Activated CD4-positive, alpha-beta T cell treated with anti-CD3 and anti-CD28 coated beads for 4 hours (primary cell): ENCODE data around the gene BEST1.
"Not testable (repeated sequence)": the region's sequence is repeated elsewhere in the genome, so short reads cannot be mapped to it uniquely, and the experiment has no call there.

Experiments
- DNase-seq, 2 donors: peaks; one replicate each; pipeline ENCODE4 v3.0.0-alpha.2; 2020

Gene BEST1

GRCh38 chr11:61980783-61981541 lies 30.8 kb downstream of the BEST1 start:
- DNase-seq: no peak

GRCh38 chr11:61983419-61983818 lies 33.3 kb downstream of the BEST1 start:
- DNase-seq: no peak

- DNase-seq: no peak
Observed at GRCh38 chr11:61985869-61986268, 35.7 kb downstream of the BEST1 start.

- no peak for DNase-seq
Observed at GRCh38 chr11:61994981-61995380, 44.8 kb downstream of the BEST1 start.

GRCh38 chr11:61996933-61997332 lies 46.8 kb downstream of the BEST1 start:
- no peak for DNase-seq

GRCh38 chr11:61999141-61999975 lies 49.2 kb downstream of the BEST1 start:
- no peak for DNase-seq

GRCh38 chr11:62000539-62001446 lies 50.6 kb downstream of the BEST1 start:
- DNase-seq: no peak

GRCh38 chr11:62001450-62002191 lies 51.5 kb downstream of the BEST1 start:
- no peak for DNase-seq

GRCh38 chr11:62002283-62002682 lies 52.1 kb downstream of the BEST1 start:
- not testable (repeated sequence) for DNase-seq

- no peak for DNase-seq
Observed at GRCh38 chr11:62004473-62004872, 54.3 kb downstream of the BEST1 start.

- no peak for DNase-seq
Observed at GRCh38 chr11:62008193-62008592, 58.0 kb downstream of the BEST1 start.

GRCh38 chr11:62010935-62011528 lies 60.9 kb downstream of the BEST1 start:
- DNase-seq: no peak

GRCh38 chr11:62011881-62012280 lies 61.7 kb downstream of the BEST1 start:
- no peak for DNase-seq

- DNase-seq: no peak
Observed at GRCh38 chr11:62012451-62012831, 62.3 kb downstream of the BEST1 start.

GRCh38 chr11:62012832-62013461 lies 62.8 kb downstream of the BEST1 start:
- DNase-seq: no peak
